ENCODE measurements around the gene PAIP1. TPM values are rescaled to one million over a fixed set of nuclear protein-coding genes. Genes with fewer than 3 reads are reported as not detected.

Gene PAIP1
- total RNA-seq, 2 experiments from 2014 or later, result 41.7 to 42.9 TPM

Other genes with a start within 250 kb of the PAIP1 start
- gene HMGCS1, start 243.7 kb downstream of the PAIP1 start, total RNA-seq, result 100 to 1,000 TPM; 105 TPM
- gene CCL28, start 144.7 kb downstream of the PAIP1 start, total RNA-seq, result 1 to 10 TPM; 5.4 TPM
- gene TMEM267, start 73.2 kb downstream of the PAIP1 start, total RNA-seq, result 10 to 100 TPM; 20.7 to 23.5 TPM
- 10 to 100 TPM; 14.7 to 16.3 TPM for gene C5orf34, start 41.9 kb downstream of the PAIP1 start, total RNA-seq
- gene NNT, start 46.1 kb upstream of the PAIP1 start, total RNA-seq, result 10 to 100 TPM; 98.4 to 98.9 TPM